IMR-90 (cell line): Measurements from ENCODE around the gene FBN1. TPM values are rescaled to one million over a fixed set of nuclear protein-coding genes. Genes with fewer than 3 reads are reported as not detected.

Experiments
- ATAC-seq: fragments of 200-7000 bp; cut with Tn5 transposase; 2 replicates; pipeline ENCODE4 v1.9.1; 2020; ENCODE audit warnings: low read depth, mild to moderate bottlenecking, moderate library complexity
- BruUV-seq: library from RNA; stranded (reverse); fragments of 400-500 nt; replicated peaks from 2 replicates; lab custom pipeline; 2021; lab: Mats Ljungman, UMichigan
- CTCF ChIA-PET: fragments of 300-600 bp; formaldehyde crosslinking; extraction: SDS; loops from one replicate; lab custom pipeline; 2021; ENCODE audit warnings: antibody characterized with exemption; lab: Yijun Ruan, JAX
- POLR2A ChIA-PET: fragments of 300-600 bp; sonication (Branson Sonifier 250); formaldehyde crosslinking; loops from one replicate; lab custom pipeline; 2022; ENCODE audit warnings: antibody characterized with exemption; ENCODE audit not compliant: unreplicated experiment; lab: Charles Lee
- DNase-seq: peaks from one replicate; pipeline ENCODE4 v3.0.0; 2013
- H2AFZ ChIP-seq: replicated peaks from 2 replicates; pipeline ENCODE3; 2013; ENCODE audit warnings: low read length, mild to moderate bottlenecking; ENCODE audit not compliant: poor library complexity
- H2AK5ac ChIP-seq: 2 replicates; pipeline ENCODE4 v1.6.1; 2013; ENCODE audit warnings: low read depth, low read length, inconsistent platforms
- H2AK9ac ChIP-seq: replicated peaks from 2 replicates; pipeline ENCODE3; 2013; ENCODE audit warnings: mild to moderate bottlenecking, low read depth, low read length, moderate library complexity; ENCODE audit not compliant: poor library complexity
- H2BK120ac ChIP-seq: 2 replicates; pipeline ENCODE4 v1.6.1; 2013; ENCODE audit warnings: low read depth, low read length, inconsistent platforms
- H2BK15ac ChIP-seq: 3 replicates; pipeline ENCODE4 v1.6.1; 2013; ENCODE audit warnings: low read depth, low read length, inconsistent platforms
- H2BK20ac ChIP-seq: 2 replicates; pipeline ENCODE4 v1.6.1; 2013; ENCODE audit warnings: low read depth, mild to moderate bottlenecking, inconsistent platforms, low read length, moderate library complexity
- H2BK5ac ChIP-seq: 2 replicates; pipeline ENCODE4 v1.6.1; 2013; ENCODE audit warnings: mild to moderate bottlenecking, low read depth, low read length, inconsistent platforms; ENCODE audit not compliant: poor library complexity, severe bottlenecking
- H3K14ac ChIP-seq: replicated peaks from 2 replicates; pipeline ENCODE4 v1.6.1; 2013; ENCODE audit warnings: low read depth, low read length, inconsistent platforms
- H3K18ac ChIP-seq: 2 replicates; pipeline ENCODE4 v1.6.1; 2013; ENCODE audit warnings: low read depth, low read length, control low read depth
- H3K23ac ChIP-seq: 2 replicates; pipeline ENCODE4 v1.6.1; 2013; ENCODE audit warnings: low read depth, low read length, inconsistent platforms
- H3K27ac ChIP-seq: 2 replicates; pipeline ENCODE4 v1.5.1; 2013; ENCODE audit warnings: mild to moderate bottlenecking, control low read depth, low read length; ENCODE audit not compliant: insufficient read depth
- H3K27me3 ChIP-seq: 2 replicates; pipeline ENCODE4 v1.6.1; 2013; ENCODE audit warnings: low read length; ENCODE audit not compliant: control insufficient read depth, insufficient read depth
- H3K36me3 ChIP-seq: 2 replicates; pipeline ENCODE4 v1.6.1; 2013; ENCODE audit warnings: low read length, mixed read lengths; ENCODE audit not compliant: control insufficient read depth, insufficient read depth
- H3K4ac ChIP-seq: 2 replicates; pipeline ENCODE4 v1.6.1; 2013; ENCODE audit warnings: low read depth, low read length, inconsistent platforms
- H3K4me1 ChIP-seq: 2 replicates; pipeline ENCODE4 v1.6.1; 2013; ENCODE audit warnings: low read length, mixed read lengths; ENCODE audit not compliant: control insufficient read depth, insufficient read depth
- H3K4me2 ChIP-seq: 2 replicates; pipeline ENCODE4 v1.6.1; 2013; ENCODE audit warnings: low read depth, mild to moderate bottlenecking, control low read depth, low read length, moderate library complexity
- H3K4me3 ChIP-seq: 2 replicates; pipeline ENCODE4 v1.5.1; 2013; ENCODE audit warnings: low read depth, mild to moderate bottlenecking, control low read depth, low read length, moderate library complexity; ENCODE audit not compliant: insufficient read depth
- H3K56ac ChIP-seq: 2 replicates; pipeline ENCODE4 v1.6.1; 2013; ENCODE audit warnings: low read length, inconsistent platforms; ENCODE audit not compliant: insufficient read depth; ENCODE audit errors: extremely low read depth
- H3K79me1 ChIP-seq, 2 experiments: 2 replicates each; pipeline ENCODE4 v1.6.1; 2013; ENCODE audit warnings: low read length in 2 of 2, inconsistent platforms in 1 of 2, low read depth in 1 of 2
- H3K9ac ChIP-seq: 2 replicates; pipeline ENCODE4 v1.6.1; 2013; ENCODE audit warnings: low read depth, low read length, control low read depth
- H3K9me1 ChIP-seq: 2 replicates; pipeline ENCODE4 v1.6.1; 2013; ENCODE audit warnings: low read length, inconsistent platforms; ENCODE audit not compliant: insufficient read depth
- H3K9me3 ChIP-seq: 2 replicates; pipeline ENCODE4 v1.6.1; 2013; ENCODE audit warnings: low read length; ENCODE audit not compliant: control insufficient read depth, insufficient read depth
- H4K20me1 ChIP-seq: 2 replicates; pipeline ENCODE4 v1.6.1; 2013; ENCODE audit warnings: low read length, inconsistent platforms; ENCODE audit not compliant: insufficient read depth
- H4K5ac ChIP-seq: 2 replicates; pipeline ENCODE4 v1.6.1; 2013; ENCODE audit warnings: mild to moderate bottlenecking, low read depth, low read length, control low read depth
- H4K8ac ChIP-seq, 2 experiments: 2 replicates each; pipeline ENCODE4 v1.6.1; 2013; ENCODE audit warnings: low read depth in 2 of 2, low read length in 2 of 2, control low read depth in 1 of 2, inconsistent platforms in 1 of 2
- H4K91ac ChIP-seq: 2 replicates; pipeline ENCODE4 v1.6.1; 2013; ENCODE audit warnings: low read depth, low read length, inconsistent platforms; ENCODE audit not compliant: insufficient read depth
- BHLHE40 ChIP-seq: fragments of 150-350 bp; IDR thresholded peaks from 2 replicates; pipeline ENCODE4 v1.6.1; 2016; ENCODE audit warnings: mild to moderate bottlenecking, low read depth, low read length
- FOS ChIP-seq: fragments of 150-350 bp; IDR thresholded peaks from 2 replicates; pipeline ENCODE4 v1.6.1; 2016; ENCODE audit warnings: low read depth, low read length
- MAFK ChIP-seq: IDR thresholded peaks from 2 replicates; pipeline ENCODE4 v1.6.1; 2012; ENCODE audit warnings: low read depth, low read length, improper control_type of control experiment
- NFE2L2 ChIP-seq: fragments of 150-350 bp; IDR thresholded peaks from 2 replicates; pipeline ENCODE4 v1.6.1; 2016; ENCODE audit warnings: low read depth, mild to moderate bottlenecking, low read length
- WGBS, 2 experiments: methylation state at CpG; one replicate each; pipeline versions ENCODE4 v1.1.5 to v1.1.7; 2013; ENCODE audit warnings: missing lambda C conversion rate in 2 of 2; ENCODE audit not compliant: insufficient read length in 1 of 2; ENCODE audit errors: extremely low coverage in 2 of 2; 5-methylcytosine and 5-hydroxymethylcytosine counted together
- dilution Hi-C: fragments of 300-500 bp; cut with HindIII; formaldehyde crosslinking; loops from one replicate; pipeline ENCODE4 v1.14.3; 2018; ENCODE audit warnings: low sequenced_read_pairs; ENCODE audit not compliant: unreplicated experiment
- in situ Hi-C: fragments of 300-500 bp; cut with MboI; formaldehyde crosslinking; loops from 3 replicates; pipeline ENCODE4 v1.14.3; 2019; ENCODE audit warnings: low sequenced_read_pairs, inconsistent platforms, mixed read lengths
- intact Hi-C: fragments of 100-400 bp; cut with micrococcal nuclease; formaldehyde crosslinking; loops from 2 replicates; pipeline ENCODE4 v1.10.0; 2022
- polyA plus RNA-seq, 3 experiments: library from polyadenylated mRNA; depleted of rRNA; stranded (reverse); fragments of >200 nt; gene quantifications; 2 replicates each; pipeline ENCODE4 v1.2.3, GENCODE V29; 2012; ENCODE audit warnings: low replicate concordance in 1 of 3
- total RNA-seq: library from RNA; depleted of rRNA; stranded (reverse); fragments of >200 nt; gene quantifications from 2 replicates; pipeline ENCODE4 v1.2.3, GENCODE V29; 2012
- TF ChIP-seq, protein P1 (sequence below): fragments of 150-350 bp; IDR thresholded peaks from 2 replicates; pipeline ENCODE4 v1.6.1; 2017; ENCODE audit warnings: mild to moderate bottlenecking, antibody characterized with exemption, low read length, low read depth
- TF ChIP-seq, protein P2 (sequence below): fragments of 150-350 bp; IDR thresholded peaks from 2 replicates; pipeline ENCODE4 v1.6.1; 2016; ENCODE audit warnings: low read depth, mild to moderate bottlenecking, low read length, moderate library complexity, borderline replicate concordance

The FBN1 gene
- total and polyA plus RNA-seq, 2 of the 4 experiments (the other 2 are of a cell fraction) = 134 to 283 TPM

DNA sequence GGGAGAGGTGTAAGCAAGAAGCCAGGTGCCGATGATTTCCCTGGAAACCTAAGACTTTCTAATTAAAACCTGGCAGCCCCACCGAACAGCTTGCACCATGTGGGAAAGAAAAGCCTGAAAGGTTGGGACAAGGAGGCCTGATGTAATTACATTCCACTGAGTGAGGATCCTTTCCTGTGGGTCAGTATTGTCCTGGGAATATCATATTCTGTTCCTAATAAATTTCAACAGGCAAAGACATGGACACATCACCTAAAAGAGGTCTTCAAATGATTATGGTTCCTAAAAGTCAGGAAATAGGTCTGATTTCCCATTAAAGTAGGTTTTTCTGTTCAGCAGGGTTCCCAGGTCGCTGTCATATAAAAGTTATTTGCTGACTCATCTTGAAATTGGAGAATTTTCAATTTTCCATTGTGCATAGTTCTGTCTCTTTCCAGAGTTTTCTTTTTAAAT, 255.8 kb downstream of the FBN1 start:
- Histone ChIP-seq H3K4ac (peak overlapping the region; percentile 38), H4K5ac (no peak overlapping the region), H4K8ac (peak overlapping the region in 1 of 2 experiments; percentile 57; a peak in 2 of 4 replicates), H2AK5ac (peak overlapping the region; percentile 5; the same call in 1 of the 2 replicates), H2BK15ac (peak overlapping the region; percentile 33; the same call in 1 of the 3 replicates), H3K14ac (peak overlapping the region; percentile 82), H2AK9ac (peak overlapping the region; percentile 51), H2AFZ (peak overlapping the region; percentile 13), H3K4me1 (peaks cover 18% of the 10 kb centered on the region), H4K91ac (peak overlapping the region; percentile 80), H3K4me3 (no peak overlapping the region), H3K79me1 (no peaks in the 10 kb centered on the region), H3K9me3 (no peaks in the 10 kb centered on the region), H3K36me3 (no peaks in the 10 kb centered on the region), H3K9me1 (peaks cover 26% of the 10 kb centered on the region), H2BK120ac (peak overlapping the region; percentile 79), H4K20me1 (no peaks in the 10 kb centered on the region), H3K18ac (peak overlapping the region; percentile 61), H3K9ac (no peak overlapping the region), H3K27me3 (no peaks in the 10 kb centered on the region), H3K23ac (peak overlapping the region; percentile 6; the same call in 1 of the 2 replicates), H3K27ac (peak overlapping the region; percentile 30; the same call in 1 of the 2 replicates), H3K4me2 (no peak overlapping the region), H2BK5ac (peak overlapping the region; percentile 57), H2BK20ac (peak overlapping the region; percentile 71), H3K56ac (no peak overlapping the region)
- DNase-seq (peak; percentile 68), ATAC-seq (0 out of 2 replicates have a peak, but pooled peaks have one; percentile 13)
- intact Hi-C loops (no loop called here), dilution Hi-C loops (no loop called here), in situ Hi-C loops (no loop called here)
- ChIA-PET CTCF (no interaction called here), POLR2A (no interaction called here)
- BruUV-seq = no TSS peak
- TF ChIP-seq NFE2L2 (peak; percentile 94), FOS (0 out of 2 replicates have a peak, but pooled peaks have one; percentile 3), BHLHE40 (no peak), MAFK (peak; percentile 99)
- TF ChIP-seq, protein P1, sequence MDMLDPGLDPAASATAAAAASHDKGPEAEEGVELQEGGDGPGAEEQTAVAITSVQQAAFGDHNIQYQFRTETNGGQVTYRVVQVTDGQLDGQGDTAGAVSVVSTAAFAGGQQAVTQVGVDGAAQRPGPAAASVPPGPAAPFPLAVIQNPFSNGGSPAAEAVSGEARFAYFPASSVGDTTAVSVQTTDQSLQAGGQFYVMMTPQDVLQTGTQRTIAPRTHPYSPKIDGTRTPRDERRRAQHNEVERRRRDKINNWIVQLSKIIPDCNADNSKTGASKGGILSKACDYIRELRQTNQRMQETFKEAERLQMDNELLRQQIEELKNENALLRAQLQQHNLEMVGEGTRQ = no peak
- TF ChIP-seq, protein P2, sequence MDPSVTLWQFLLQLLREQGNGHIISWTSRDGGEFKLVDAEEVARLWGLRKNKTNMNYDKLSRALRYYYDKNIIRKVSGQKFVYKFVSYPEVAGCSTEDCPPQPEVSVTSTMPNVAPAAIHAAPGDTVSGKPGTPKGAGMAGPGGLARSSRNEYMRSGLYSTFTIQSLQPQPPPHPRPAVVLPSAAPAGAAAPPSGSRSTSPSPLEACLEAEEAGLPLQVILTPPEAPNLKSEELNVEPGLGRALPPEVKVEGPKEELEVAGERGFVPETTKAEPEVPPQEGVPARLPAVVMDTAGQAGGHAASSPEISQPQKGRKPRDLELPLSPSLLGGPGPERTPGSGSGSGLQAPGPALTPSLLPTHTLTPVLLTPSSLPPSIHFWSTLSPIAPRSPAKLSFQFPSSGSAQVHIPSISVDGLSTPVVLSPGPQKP = no peak
- no CpG with 5 or more reads among the region's 3 CpGs for WGBS, 2 experiments
